Caco-2 (cell line): ENCODE results near the gene LIMCH1. TPM values are rescaled to one million over a fixed set of nuclear protein-coding genes. Genes with fewer than 3 reads are reported as not detected.

ENCODE experiments used
- BruUV-seq: library from RNA; stranded (reverse); fragments of 400-500 nt; replicated peaks from 2 replicates; lab custom pipeline; 2021; lab: Mats Ljungman, UMichigan
- CTCF ChIA-PET: fragments of 300-600 bp; sonication (Branson Sonifier 250); formaldehyde crosslinking; loops from one replicate; lab custom pipeline; 2022; ENCODE audit warnings: antibody characterized with exemption; lab: Charles Lee
- POLR2A ChIA-PET: fragments of 300-600 bp; sonication (Branson Sonifier 250); formaldehyde crosslinking; loops from one replicate; lab custom pipeline; 2022; ENCODE audit warnings: antibody characterized with exemption; lab: Charles Lee
- DNase-seq, 2 experiments: peaks; one replicate each; pipeline versions ENCODE4 v3.0.0 to v3.0.0-alpha.2; 2020 to 2022
- H3K27me3 ChIP-seq: replicated peaks from 2 replicates; pipeline ENCODE4 v1.6.0; 2011; ENCODE audit warnings: low read length; ENCODE audit not compliant: control insufficient read depth, insufficient read depth
- H3K36me3 ChIP-seq: 2 replicates; pipeline ENCODE4 v1.5.1; 2011; ENCODE audit warnings: low read length; ENCODE audit not compliant: control insufficient read depth, insufficient read depth
- H3K4me1 ChIP-seq: fragments of 250-450 bp; sonication (Bioruptor Pico); 2 replicates; pipeline ENCODE4 v1.5.1; 2020; ENCODE audit warnings: mild to moderate bottlenecking
- H3K4me3 ChIP-seq: 2 replicates; pipeline ENCODE4 v1.5.1; 2011; ENCODE audit warnings: low read depth, mild to moderate bottlenecking, control low read depth, low read length
- H3K9me3 ChIP-seq: fragments of 250-450 bp; sonication (Bioruptor Pico); 2 replicates; pipeline ENCODE4 v1.5.1; 2020; ENCODE audit warnings: mild to moderate bottlenecking, moderate library complexity
- H3K27ac Mint-ChIP-seq: one replicate; pipeline ENCODE4 v1.8.0; 2022; ENCODE audit warnings: mixed read lengths; ENCODE audit not compliant: unreplicated experiment
- H3K27me3 Mint-ChIP-seq: one replicate; pipeline ENCODE4 v1.8.0; 2022; ENCODE audit warnings: mixed read lengths; ENCODE audit not compliant: insufficient read depth, unreplicated experiment
- H3K36me3 Mint-ChIP-seq: one replicate; pipeline ENCODE4 v1.8.0; 2022; ENCODE audit warnings: mild to moderate bottlenecking, mixed read lengths; ENCODE audit not compliant: insufficient read depth, unreplicated experiment
- H3K4me1 Mint-ChIP-seq: one replicate; pipeline ENCODE4 v1.8.0; 2022; ENCODE audit warnings: low read depth, mixed read lengths; ENCODE audit not compliant: unreplicated experiment
- H3K4me3 Mint-ChIP-seq: one replicate; pipeline ENCODE4 v1.8.0; 2022; ENCODE audit warnings: mild to moderate bottlenecking, moderate library complexity, mixed read lengths; ENCODE audit not compliant: unreplicated experiment
- H3K9me3 Mint-ChIP-seq: one replicate; pipeline ENCODE4 v1.8.0; 2022; ENCODE audit warnings: mixed read lengths; ENCODE audit not compliant: unreplicated experiment
- CTCF ChIP-seq, 2 experiments: fragments of 200-600 bp in 1 of 2; IDR thresholded peaks; 1 replicate in 1 of 2; 2 replicates in 1 of 2; pipeline versions ENCODE4 v1.5.1 to v1.8.0; 2011 to 2022; ENCODE audit warnings: antibody characterized with exemption in 1 of 2, control low read depth in 1 of 2, inconsistent platforms in 1 of 2, low read depth in 1 of 2, low read length in 1 of 2, mild to moderate bottlenecking in 1 of 2, moderate library complexity in 1 of 2; ENCODE audit not compliant: insufficient read depth in 1 of 2, severe bottlenecking in 1 of 2, unreplicated experiment in 1 of 2
- intact Hi-C: fragments of 100-400 bp; cut with micrococcal nuclease; formaldehyde crosslinking; loops from one replicate; pipeline ENCODE4 v1.10.0; 2022; ENCODE audit not compliant: unreplicated experiment
- total RNA-seq: library from RNA; stranded (reverse); gene quantifications from 2 replicates; pipeline ENCODE4 v1.2.3, GENCODE V29; 2022

The LIMCH1 gene
- total RNA-seq, 1 experiment from 2014 or later: 8.4 TPM

GRCh38 chr4:41514169-41514568 lies 23.8 kb upstream of the LIMCH1 start:
- Mint-ChIP-seq H3K9me3 (no peaks in the 10 kb centered on the region), H3K27me3 (no peaks in the 10 kb centered on the region), H3K36me3 (no peaks in the 10 kb centered on the region), H3K4me1 (no peaks in the 10 kb centered on the region), H3K27ac (no peak overlapping the region), H3K4me3 (no peak overlapping the region)
- Histone ChIP-seq H3K9me3 (no peaks in the 10 kb centered on the region), H3K4me3 (no peak overlapping the region), H3K36me3 (no peaks in the 10 kb centered on the region), H3K27me3 (no peaks in the 10 kb centered on the region), H3K4me1 (0 out of 2 replicates have a peak, but pooled peaks cover 7% of the 10 kb centered on the region)
- intact Hi-C loops: no loop called here
- ChIA-PET CTCF (no interaction called here), POLR2A (no interaction called here)
- no peak for DNase-seq
- no TSS peak for BruUV-seq
- TF ChIP-seq CTCF (IDR thresholded peaks at IDR 0.05; ENCODE audit: insufficient read depth in 1 of 2, low read depth in 1 of 2, low read length in 1 of 2, severe bottlenecking in 1 of 2, unreplicated experiment in 1 of 2): no peak

- no peaks in the 10 kb centered on the region for H3K27me3 ChIP-seq
- intact Hi-C loops: no loop called here
- 0 out of 2 replicates have a peak, but pooled peaks cover 7% of the 10 kb centered on the region for H3K4me1 ChIP-seq
- H3K36me3 Mint-ChIP-seq: no peaks in the 10 kb centered on the region
- no peaks in the 10 kb centered on the region for H3K36me3 ChIP-seq
- H3K27ac Mint-ChIP-seq: no peak overlapping the region
- BruUV-seq: no TSS peak
- H3K4me1 Mint-ChIP-seq: peaks cover under 1% of the 10 kb centered on the region
- no peaks in the 10 kb centered on the region for H3K9me3 Mint-ChIP-seq
- CTCF ChIA-PET: no interaction called here
- no peaks in the 10 kb centered on the region for H3K27me3 Mint-ChIP-seq
- no peak overlapping the region for H3K4me3 ChIP-seq
- POLR2A ChIA-PET: no interaction called here
- no peaks in the 10 kb centered on the region for H3K9me3 ChIP-seq
- H3K4me3 Mint-ChIP-seq: no peak overlapping the region
- TF ChIP-seq CTCF (IDR thresholded peaks at IDR 0.05; ENCODE audit: insufficient read depth in 1 of 2, low read depth in 1 of 2, low read length in 1 of 2, severe bottlenecking in 1 of 2, unreplicated experiment in 1 of 2): no peak
- DNase-seq: no peak
These were observed 23.0 kb upstream of the LIMCH1 start for GRCh38 chr4:41514766-41515481.

GRCh38 chr4:41517121-41517520 lies 20.8 kb upstream of the LIMCH1 start:
- no peaks in the 10 kb centered on the region for H3K27me3 ChIP-seq
- Mint-ChIP-seq H3K4me1 (peaks cover 6% of the 10 kb centered on the region), H3K9me3 (no peaks in the 10 kb centered on the region), H3K27me3 (no peaks in the 10 kb centered on the region), H3K36me3 (no peaks in the 10 kb centered on the region), H3K4me3 (no peak overlapping the region), H3K27ac (no peak overlapping the region)
- intact Hi-C loops: no loop called here
- no peaks in the 10 kb centered on the region for H3K9me3 ChIP-seq
- 0 out of 2 replicates have a peak, but pooled peaks cover 7% of the 10 kb centered on the region for H3K4me1 ChIP-seq
- BruUV-seq: no TSS peak
- no peak for DNase-seq
- ChIA-PET CTCF (interaction anchor here (0.6 kb wide), 1 partner anchor 741 kb away, joined by 3 read pairs; no protein-coding TSS in a partner anchor), POLR2A (no interaction called here)
- no peak overlapping the region for H3K4me3 ChIP-seq
- no peaks in the 10 kb centered on the region for H3K36me3 ChIP-seq
- TF ChIP-seq CTCF (IDR thresholded peaks at IDR 0.05; ENCODE audit: insufficient read depth in 1 of 2, low read depth in 1 of 2, low read length in 1 of 2, severe bottlenecking in 1 of 2, unreplicated experiment in 1 of 2): no peak
